CD4-positive, alpha-beta T cell treated with Interleukin-4 for 1 hour (primary cell): ENCODE results near the gene CD3E.
"Not testable (repeated sequence)": the region's sequence is repeated elsewhere in the genome, so short reads cannot be mapped to it uniquely, and the experiment has no call there.

Experiments
- DNase-seq, 2 donors: peaks; one replicate each; pipeline ENCODE4 v3.0.0-alpha.2; 2020 to 2022

The CD3E gene

GRCh38 chr11:118291477-118292135 lies 12.9 kb upstream of the CD3E start:
- DNase-seq, result no peak

GRCh38 chr11:118294053-118294452 lies 10.5 kb upstream of the CD3E start:
- DNase-seq, result no peak

GRCh38 chr11:118295199-118295598 lies 9.3 kb upstream of the CD3E start:
- no peak for DNase-seq

GRCh38 chr11:118295815-118296454 lies 8.6 kb upstream of the CD3E start:
- peak; percentile 53 to 73 for DNase-seq

GRCh38 chr11:118301600-118302195 lies 2.8 kb upstream of the CD3E start:
- DNase-seq, result no peak

- no peak for DNase-seq
These were observed 333 bp upstream of the CD3E start for GRCh38 chr11:118304227-118304567.

- DNase-seq, result peak; percentile 52 to 74
These were observed 1.2 kb downstream of the CD3E start for GRCh38 chr11:118305726-118306125.

GRCh38 chr11:118306556-118306955 lies 2.0 kb downstream of the CD3E start:
- DNase-seq, result no peak

- not testable (repeated sequence) for DNase-seq
These were observed 4.5 kb downstream of the CD3E start for GRCh38 chr11:118308995-118309528.

GRCh38 chr11:118310271-118310670 lies 5.7 kb downstream of the CD3E start:
- DNase-seq, result no peak

GRCh38 chr11:118310781-118311485 lies 6.4 kb downstream of the CD3E start:
- no peak for DNase-seq

GRCh38 chr11:118311518-118311917 lies 7.0 kb downstream of the CD3E start:
- peak in 1 of 2 donors; percentile 37 for DNase-seq

GRCh38 chr11:118312328-118312727 lies 7.8 kb downstream of the CD3E start:
- no peak for DNase-seq

GRCh38 chr11:118313242-118313641 lies 8.7 kb downstream of the CD3E start:
- no peak for DNase-seq

- DNase-seq, result no peak
These were observed 10.5 kb downstream of the CD3E start for GRCh38 chr11:118314988-118315411.

- no peak for DNase-seq
These were observed 13.6 kb downstream of the CD3E start for GRCh38 chr11:118318124-118318523.

- no peak for DNase-seq
These were observed 14.2 kb downstream of the CD3E start for GRCh38 chr11:118318581-118319336.

GRCh38 chr11:118319337-118319707 lies 14.8 kb downstream of the CD3E start:
- DNase-seq, result no peak

GRCh38 chr11:118320515-118320914 lies 16.0 kb downstream of the CD3E start:
- no peak for DNase-seq

- DNase-seq, result no peak
These were observed 17.0 kb downstream of the CD3E start for GRCh38 chr11:118321386-118322082.

GRCh38 chr11:118322721-118323120 lies 18.2 kb downstream of the CD3E start:
- DNase-seq, result no peak

GRCh38 chr11:118325283-118325682 lies 20.8 kb downstream of the CD3E start:
- no peak for DNase-seq
